ENCODE measurements around the gene FBLN5.

Gene FBLN5

DNA sequence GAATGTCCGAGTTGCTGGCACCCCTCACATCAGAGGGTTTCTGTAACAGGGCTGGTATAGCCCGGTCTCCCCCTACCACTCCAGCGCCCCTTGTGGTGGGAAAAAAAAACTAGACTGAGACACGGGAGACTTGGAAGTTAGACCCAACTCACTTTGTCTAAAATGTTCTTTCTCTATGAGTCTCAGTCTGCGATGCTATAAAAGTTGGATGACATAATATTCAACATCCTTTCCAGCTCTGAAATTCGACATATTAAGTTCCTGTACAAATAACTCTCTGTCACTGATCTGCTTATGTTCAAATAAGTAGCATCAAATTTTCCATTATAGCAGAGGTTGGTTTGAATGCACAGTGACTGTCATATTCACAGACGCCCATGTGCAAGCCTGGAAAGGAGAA is 54.5 kb downstream of the FBLN5 start:
- Histone ChIP-seq H3K9me3 (ENCODE audit: insufficient read depth, low read length) (no peaks in the 10 kb centered on the region), H2AFZ (ENCODE audit: low read depth, low read length) (peak overlapping the region; percentile 49; the same call in 1 of the 2 replicates), H3K9ac (ENCODE audit: low read length) (no peak overlapping the region), H3K4me1 (ENCODE audit: low read length) (no peaks in the 10 kb centered on the region), H3K36me3 (replicated peaks; ENCODE audit: low read depth, low read length) (no peaks in the 10 kb centered on the region), H3K27ac (ENCODE audit: low read length) (no peak overlapping the region), H3K79me2 (ENCODE audit: low read length) (no peaks in the 10 kb centered on the region), H3K27me3 (ENCODE audit: low read depth, low read length) (no peaks in the 10 kb centered on the region), H4K20me1 (ENCODE audit: insufficient read depth, low read length) (no peaks in the 10 kb centered on the region), H3K4me3 (ENCODE audit: low read length) (peak overlapping the region; percentile 22; the same call in 1 of the 2 replicates), H3K4me2 (ENCODE audit: low read length) (peak overlapping the region; percentile 36; the same call in 1 of the 2 replicates)
- TF ChIP-seq, protein P1, sequence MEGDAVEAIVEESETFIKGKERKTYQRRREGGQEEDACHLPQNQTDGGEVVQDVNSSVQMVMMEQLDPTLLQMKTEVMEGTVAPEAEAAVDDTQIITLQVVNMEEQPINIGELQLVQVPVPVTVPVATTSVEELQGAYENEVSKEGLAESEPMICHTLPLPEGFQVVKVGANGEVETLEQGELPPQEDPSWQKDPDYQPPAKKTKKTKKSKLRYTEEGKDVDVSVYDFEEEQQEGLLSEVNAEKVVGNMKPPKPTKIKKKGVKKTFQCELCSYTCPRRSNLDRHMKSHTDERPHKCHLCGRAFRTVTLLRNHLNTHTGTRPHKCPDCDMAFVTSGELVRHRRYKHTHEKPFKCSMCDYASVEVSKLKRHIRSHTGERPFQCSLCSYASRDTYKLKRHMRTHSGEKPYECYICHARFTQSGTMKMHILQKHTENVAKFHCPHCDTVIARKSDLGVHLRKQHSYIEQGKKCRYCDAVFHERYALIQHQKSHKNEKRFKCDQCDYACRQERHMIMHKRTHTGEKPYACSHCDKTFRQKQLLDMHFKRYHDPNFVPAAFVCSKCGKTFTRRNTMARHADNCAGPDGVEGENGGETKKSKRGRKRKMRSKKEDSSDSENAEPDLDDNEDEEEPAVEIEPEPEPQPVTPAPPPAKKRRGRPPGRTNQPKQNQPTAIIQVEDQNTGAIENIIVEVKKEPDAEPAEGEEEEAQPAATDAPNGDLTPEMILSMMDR (IDR thresholded peaks at IDR 0.05; ENCODE audit: low read depth, low read length), result peak; percentile 75
- no peak for TF ChIP-seq EZH2phosphoT487 (IDR thresholded peaks at IDR 0.05; ENCODE audit: low read depth)

- Histone ChIP-seq H2AFZ (ENCODE audit: low read depth, low read length) (no peak overlapping the region), H3K27ac (ENCODE audit: low read length) (no peak overlapping the region), H3K36me3 (replicated peaks; ENCODE audit: low read depth, low read length) (no peaks in the 10 kb centered on the region), H3K79me2 (ENCODE audit: low read length) (no peaks in the 10 kb centered on the region), H3K9ac (ENCODE audit: low read length) (no peak overlapping the region), H3K9me3 (ENCODE audit: insufficient read depth, low read length) (no peaks in the 10 kb centered on the region), H4K20me1 (ENCODE audit: insufficient read depth, low read length) (no peaks in the 10 kb centered on the region), H3K4me2 (ENCODE audit: low read length) (no peak overlapping the region), H3K4me3 (ENCODE audit: low read length) (no peak overlapping the region), H3K4me1 (ENCODE audit: low read length) (no peaks in the 10 kb centered on the region), H3K27me3 (ENCODE audit: low read depth, low read length) (no peaks in the 10 kb centered on the region)
- no peak for TF ChIP-seq EZH2phosphoT487 (IDR thresholded peaks at IDR 0.05; ENCODE audit: low read depth)
Measured at GRCh38 chr14:91891721-91892220, 55.7 kb downstream of the FBLN5 start.

DNA sequence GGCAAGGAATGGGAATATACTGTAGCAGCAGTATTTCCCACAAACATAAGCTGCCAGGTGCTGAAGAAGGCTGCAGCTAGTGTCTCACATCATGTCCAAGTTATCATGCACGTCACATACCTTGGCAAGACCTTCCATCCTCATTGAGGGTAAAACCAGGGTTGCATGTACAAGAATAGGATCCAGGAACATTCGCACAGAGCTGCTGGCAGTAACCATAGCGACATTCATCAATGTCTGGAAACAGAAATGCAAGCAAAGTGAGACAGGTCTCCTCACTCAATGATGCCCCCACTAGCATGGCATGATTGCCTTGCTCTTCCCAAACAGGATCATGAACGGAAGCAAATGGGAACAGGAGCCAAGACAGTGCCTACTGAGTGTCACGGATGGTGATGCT is 56.4 kb downstream of the FBLN5 start:
- H3K36me3 ChIP-seq (replicated peaks; ENCODE audit: low read depth, low read length), result no peaks in the 10 kb centered on the region
- TF ChIP-seq, protein P1 (IDR thresholded peaks at IDR 0.05; ENCODE audit: low read depth, low read length), result no peak
- TF ChIP-seq EZH2phosphoT487 (IDR thresholded peaks at IDR 0.05; ENCODE audit: low read depth), result no peak
- H3K4me2 ChIP-seq (ENCODE audit: low read length), result no peak overlapping the region
- H3K27ac ChIP-seq (ENCODE audit: low read length), result no peak overlapping the region
- H4K20me1 ChIP-seq (ENCODE audit: insufficient read depth, low read length), result no peaks in the 10 kb centered on the region
- no peaks in the 10 kb centered on the region for H3K79me2 ChIP-seq (ENCODE audit: low read length)
- H3K9ac ChIP-seq (ENCODE audit: low read length), result no peak overlapping the region
- H3K4me1 ChIP-seq (ENCODE audit: low read length), result no peaks in the 10 kb centered on the region
- H3K4me3 ChIP-seq (ENCODE audit: low read length), result no peak overlapping the region
- H3K9me3 ChIP-seq (ENCODE audit: insufficient read depth, low read length), result no peaks in the 10 kb centered on the region
- H2AFZ ChIP-seq (ENCODE audit: low read depth, low read length), result no peak overlapping the region
- no peaks in the 10 kb centered on the region for H3K27me3 ChIP-seq (ENCODE audit: low read depth, low read length)

DNA sequence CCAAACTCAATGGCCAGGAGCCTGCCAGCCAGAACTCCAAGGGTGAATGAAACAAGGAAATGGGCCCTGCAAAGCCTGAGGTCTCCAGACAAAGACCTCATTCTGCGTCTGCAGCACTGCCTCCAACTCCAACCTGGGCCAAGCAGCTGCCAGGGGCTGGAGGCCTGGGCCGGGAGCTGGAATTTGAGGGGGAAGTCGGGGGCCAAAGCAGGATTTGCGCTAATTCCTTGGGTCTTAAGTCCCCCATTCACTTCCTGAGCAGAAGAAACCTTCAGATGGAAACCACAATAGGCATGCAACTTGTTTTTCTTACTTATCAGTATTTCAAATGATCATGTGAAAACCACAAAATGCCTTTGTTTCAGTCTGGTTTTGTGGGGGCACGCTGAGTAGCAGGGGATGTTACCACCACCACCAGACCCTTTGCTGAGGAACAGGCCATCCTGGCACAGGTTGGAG is 57.2 kb downstream of the FBLN5 start:
- Histone ChIP-seq H3K27ac (ENCODE audit: low read length) (no peak overlapping the region), H3K9me3 (ENCODE audit: insufficient read depth, low read length) (no peaks in the 10 kb centered on the region), H2AFZ (ENCODE audit: low read depth, low read length) (no peak overlapping the region), H3K36me3 (replicated peaks; ENCODE audit: low read depth, low read length) (no peaks in the 10 kb centered on the region), H4K20me1 (ENCODE audit: insufficient read depth, low read length) (no peaks in the 10 kb centered on the region), H3K4me1 (ENCODE audit: low read length) (no peaks in the 10 kb centered on the region), H3K79me2 (ENCODE audit: low read length) (no peaks in the 10 kb centered on the region), H3K27me3 (ENCODE audit: low read depth, low read length) (no peaks in the 10 kb centered on the region), H3K4me2 (ENCODE audit: low read length) (no peak overlapping the region), H3K4me3 (ENCODE audit: low read length) (no peak overlapping the region), H3K9ac (ENCODE audit: low read length) (no peak overlapping the region)
- TF ChIP-seq, protein P1 (IDR thresholded peaks at IDR 0.05; ENCODE audit: low read depth, low read length), result no peak
- no peak for TF ChIP-seq EZH2phosphoT487 (IDR thresholded peaks at IDR 0.05; ENCODE audit: low read depth)
